Large intestine (tissue), 3 donors: ENCODE measurements around the gene MYL5. TPM values are rescaled to one million over a fixed set of nuclear protein-coding genes. Genes with fewer than 3 reads are reported as not detected.
"Not testable (repeated sequence)": the region's sequence is repeated elsewhere in the genome, so short reads cannot be mapped to it uniquely, and the experiment has no call there.

Experiments used
- DNase-seq, 2 donors: peaks; one replicate each; pipeline versions ENCODE4 v3.0.0 to v3.0.0-alpha.2; 2013
- H3K27ac ChIP-seq: one replicate; pipeline ENCODE4 v1.5.1; 2013; ENCODE audit warnings: low read length
- H3K27me3 ChIP-seq: 2 replicates; pipeline ENCODE4 v1.6.1; 2013; ENCODE audit warnings: low read length; ENCODE audit not compliant: control insufficient read depth, insufficient read depth
- H3K36me3 ChIP-seq: 2 replicates; pipeline ENCODE4 v1.6.1; 2013; ENCODE audit warnings: low read length; ENCODE audit not compliant: control insufficient read depth, insufficient read depth
- H3K4me1 ChIP-seq: one replicate; pipeline ENCODE4 v1.6.1; 2013; ENCODE audit warnings: low read length; ENCODE audit not compliant: control insufficient read depth, insufficient read depth
- H3K4me3 ChIP-seq: one replicate; pipeline ENCODE4 v1.5.1; 2013; ENCODE audit warnings: low read length
- H3K9me3 ChIP-seq: one replicate; pipeline ENCODE4 v1.6.1; 2013; ENCODE audit warnings: mild to moderate bottlenecking, low read depth, low read length, moderate library complexity; ENCODE audit not compliant: control insufficient read depth
- WGBS: methylation state at CpG from one replicate; pipeline ENCODE4 v1.1.5; 2013; ENCODE audit warnings: low lambda C conversion rate; ENCODE audit not compliant: insufficient coverage; 5-methylcytosine and 5-hydroxymethylcytosine counted together
- polyA plus RNA-seq: library from polyadenylated mRNA; unstranded; fragments of 120-200 nt; gene quantifications from one replicate; pipeline ENCODE4 v1.2.1, GENCODE V29; 2013

The MYL5 gene
- polyA plus RNA-seq, 1 donor: 56.4 TPM

GRCh38 chr4:665751-666435, 8.4 kb upstream of the MYL5 start:
- Histone ChIP-seq H3K27ac (no peak overlapping the region), H3K36me3 (peaks cover 3% of the 10 kb centered on the region), H3K4me3 (no peak overlapping the region), H3K9me3 (peaks cover 6% of the 10 kb centered on the region), H3K4me1 (peaks cover 2% of the 10 kb centered on the region), H3K27me3 (no peaks in the 10 kb centered on the region)
- DNase-seq: no peak
- WGBS: no CpG with 5 or more reads among the region's 22 CpGs

GRCh38 chr4:666436-666810, 7.9 kb upstream of the MYL5 start:
- H3K27ac ChIP-seq: no peak overlapping the region
- H3K36me3 ChIP-seq: peaks cover 8% of the 10 kb centered on the region
- H3K4me1 ChIP-seq: peaks cover 2% of the 10 kb centered on the region
- DNase-seq: no peak
- WGBS: no CpG with 5 or more reads among the region's 22 CpGs
- H3K27me3 ChIP-seq: no peaks in the 10 kb centered on the region
- H3K9me3 ChIP-seq: peaks cover 6% of the 10 kb centered on the region
- H3K4me3 ChIP-seq: no peak overlapping the region

DNA sequence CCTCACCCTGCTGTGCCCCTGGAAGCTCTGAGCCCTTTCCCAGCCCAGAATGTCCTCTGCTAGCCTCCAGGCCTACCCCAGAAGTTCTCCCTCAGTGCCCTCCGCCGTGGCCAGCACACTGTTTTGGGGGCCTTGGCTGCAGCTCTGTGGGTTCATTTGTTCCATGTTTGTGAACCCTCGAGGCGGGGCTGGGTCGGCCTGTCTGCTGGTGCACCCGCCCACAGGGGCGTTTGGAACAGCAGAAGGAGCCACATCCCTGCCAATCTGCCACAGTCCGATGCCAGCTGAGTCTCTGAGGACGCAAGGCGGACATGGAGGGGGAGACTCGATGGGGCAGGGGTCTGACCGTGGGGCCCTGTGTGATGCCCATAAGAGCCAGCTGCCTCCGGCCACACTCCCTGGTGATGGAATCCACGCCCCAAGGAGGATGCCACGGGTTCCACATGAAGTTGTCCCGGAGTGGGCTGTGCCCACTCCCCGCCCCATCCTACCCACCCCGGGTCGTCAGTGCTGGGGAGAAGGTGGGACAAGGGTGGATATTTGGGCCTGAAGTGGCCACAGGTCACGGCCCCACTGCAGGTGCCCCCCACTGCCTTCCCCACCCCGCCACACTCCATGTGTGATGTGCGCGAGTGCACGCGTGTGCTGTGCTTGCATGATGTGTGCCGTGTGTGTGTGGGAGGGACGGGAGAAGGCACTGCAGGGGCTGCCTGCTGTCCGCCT, 7.4 kb upstream of the MYL5 start:
- DNase-seq: no peak
- H3K9me3 ChIP-seq: peaks cover 6% of the 10 kb centered on the region
- no CpG with 5 or more reads among the region's 28 CpGs for WGBS

DNA sequence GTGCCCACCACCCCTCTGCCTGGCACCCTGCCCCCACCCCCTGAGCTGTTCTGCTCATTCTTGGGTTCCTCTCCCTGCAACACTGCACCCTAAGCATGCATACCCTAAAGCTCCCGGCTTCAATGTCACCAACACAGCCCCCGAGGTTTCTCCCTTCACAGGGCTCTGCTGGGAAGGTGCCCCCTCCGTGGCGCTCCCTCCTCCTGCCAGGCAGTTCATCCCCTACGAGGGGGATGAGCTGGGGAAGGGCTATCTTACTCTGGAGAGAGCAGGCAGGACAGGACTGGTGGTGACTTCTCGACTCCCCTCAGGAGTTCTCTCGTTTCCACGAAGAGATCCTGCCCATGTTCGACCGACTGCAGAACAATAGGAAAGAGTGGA, 6.8 kb upstream of the MYL5 start:
- H3K36me3 ChIP-seq: peaks cover 19% of the 10 kb centered on the region
- DNase-seq: no peak

More for the DNA sequence above, 7.4 kb upstream of the MYL5 start:
- H3K27me3 ChIP-seq: no peaks in the 10 kb centered on the region
- no peak overlapping the region for H3K27ac ChIP-seq
- H3K4me1 ChIP-seq: peaks cover 2% of the 10 kb centered on the region
- no peak overlapping the region for H3K4me3 ChIP-seq
- peaks cover 13% of the 10 kb centered on the region for H3K36me3 ChIP-seq

GRCh38 chr4:668219-668618, 6.1 kb upstream of the MYL5 start:
- DNase-seq, H3K4me3 ChIP-seq, H3K4me1 ChIP-seq, H3K27ac ChIP-seq, H3K9me3 ChIP-seq, H3K27me3 ChIP-seq: not testable (repeated sequence)
- WGBS: 100% methylated on average over 4 of the region's 6 CpGs
- peaks cover 25% of the 10 kb centered on the region for H3K36me3 ChIP-seq

More for the DNA sequence above, 6.8 kb upstream of the MYL5 start:
- no CpG with 5 or more reads among the region's 10 CpGs for WGBS
- H3K27me3 ChIP-seq: no peaks in the 10 kb centered on the region
- peaks cover 3% of the 10 kb centered on the region for H3K9me3 ChIP-seq
- no peak overlapping the region for H3K4me3 ChIP-seq
- H3K27ac ChIP-seq: no peak overlapping the region
- H3K4me1 ChIP-seq: peaks cover 2% of the 10 kb centered on the region

- 100% methylated on average over 1 of the region's 11 CpGs for WGBS
- peaks cover 25% of the 10 kb centered on the region for H3K36me3 ChIP-seq
- H3K27me3 ChIP-seq: not testable (repeated sequence)
Measured at GRCh38 chr4:669806-670559, 4.4 kb upstream of the MYL5 start.

DNA sequence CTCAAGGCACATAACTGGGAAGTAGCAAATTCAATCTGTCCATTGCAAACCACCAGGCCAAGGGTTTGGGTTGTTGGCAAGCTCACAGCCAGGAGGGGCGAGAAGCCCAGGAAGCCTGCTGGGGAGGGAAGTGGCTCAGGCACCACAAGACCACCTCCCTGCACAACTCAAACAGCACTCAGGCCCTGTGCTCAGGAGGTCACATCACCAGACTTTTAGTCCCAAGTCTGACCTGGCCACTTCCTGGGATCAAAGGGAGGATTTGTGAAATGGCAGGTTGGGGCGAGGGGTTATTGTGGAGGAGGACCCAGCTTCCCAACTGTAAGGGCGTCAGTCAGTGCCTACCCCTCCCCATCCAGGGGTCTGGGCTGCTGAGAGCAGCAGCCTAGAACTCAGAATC, 2.6 kb upstream of the MYL5 start:
- H3K36me3 ChIP-seq: peaks cover 25% of the 10 kb centered on the region
- H3K4me1 ChIP-seq: peaks cover 21% of the 10 kb centered on the region
- H3K4me3 ChIP-seq: no peak overlapping the region
- no peaks in the 10 kb centered on the region for H3K27me3 ChIP-seq
- no peak for DNase-seq
- H3K9me3 ChIP-seq: no peaks in the 10 kb centered on the region
- WGBS: no CpG with 5 or more reads among the region's 3 CpGs
- no peak overlapping the region for H3K27ac ChIP-seq

More at GRCh38 chr4:669806-670559, 4.4 kb upstream of the MYL5 start:
- not testable (repeated sequence) for H3K27ac ChIP-seq, H3K9me3 ChIP-seq, H3K4me3 ChIP-seq, DNase-seq
- H3K4me1 ChIP-seq: peaks cover 10% of the 10 kb centered on the region

- peaks cover 36% of the 10 kb centered on the region for H3K4me1 ChIP-seq
- no peaks in the 10 kb centered on the region for H3K27me3 ChIP-seq
- H3K27ac ChIP-seq: peak overlapping the region; percentile 79
- H3K36me3 ChIP-seq: peaks cover 25% of the 10 kb centered on the region
- peak in 1 of 2 donors; percentile 84 for DNase-seq
- peak overlapping the region; percentile 59 for H3K4me3 ChIP-seq
- no CpG with 5 or more reads among the region's 55 CpGs for WGBS
- H3K9me3 ChIP-seq: no peaks in the 10 kb centered on the region
Measured at GRCh38 chr4:673349-674091, 822 bp upstream of the MYL5 start.

GRCh38 chr4:675036-675882, 917 bp downstream of the MYL5 start:
- peaks cover 25% of the 10 kb centered on the region for H3K36me3 ChIP-seq
- peaks cover 36% of the 10 kb centered on the region for H3K4me1 ChIP-seq
- peak overlapping the region; percentile 90 for H3K4me3 ChIP-seq
- no peak for DNase-seq
- no peaks in the 10 kb centered on the region for H3K27me3 ChIP-seq
- WGBS: no CpG with 5 or more reads among the region's 26 CpGs
- peak overlapping the region; percentile 77 for H3K27ac ChIP-seq
- no peaks in the 10 kb centered on the region for H3K9me3 ChIP-seq
